ENCODE data around the gene UHMK1. TPM values are rescaled to one million over a fixed set of nuclear protein-coding genes. Genes with fewer than 3 reads are reported as not detected.

UHMK1 gene
- total RNA-seq, 1 donor from 2014 or later: 21.5 TPM

GRCh38 chr1:162498496-162498810 is 835 bp downstream of the UHMK1 start:
- H3K4me3 Mint-ChIP-seq (ENCODE audit: low read depth): peak overlapping the region; percentile 97
- peak overlapping the region; percentile 92 for H3K27ac Mint-ChIP-seq
- H3K9me3 Mint-ChIP-seq (ENCODE audit: low read depth): no peaks in the 10 kb centered on the region
- DNase-seq (ENCODE audit: low spot score, unreplicated experiment): no peak
- TF ChIP-seq, protein P1, sequence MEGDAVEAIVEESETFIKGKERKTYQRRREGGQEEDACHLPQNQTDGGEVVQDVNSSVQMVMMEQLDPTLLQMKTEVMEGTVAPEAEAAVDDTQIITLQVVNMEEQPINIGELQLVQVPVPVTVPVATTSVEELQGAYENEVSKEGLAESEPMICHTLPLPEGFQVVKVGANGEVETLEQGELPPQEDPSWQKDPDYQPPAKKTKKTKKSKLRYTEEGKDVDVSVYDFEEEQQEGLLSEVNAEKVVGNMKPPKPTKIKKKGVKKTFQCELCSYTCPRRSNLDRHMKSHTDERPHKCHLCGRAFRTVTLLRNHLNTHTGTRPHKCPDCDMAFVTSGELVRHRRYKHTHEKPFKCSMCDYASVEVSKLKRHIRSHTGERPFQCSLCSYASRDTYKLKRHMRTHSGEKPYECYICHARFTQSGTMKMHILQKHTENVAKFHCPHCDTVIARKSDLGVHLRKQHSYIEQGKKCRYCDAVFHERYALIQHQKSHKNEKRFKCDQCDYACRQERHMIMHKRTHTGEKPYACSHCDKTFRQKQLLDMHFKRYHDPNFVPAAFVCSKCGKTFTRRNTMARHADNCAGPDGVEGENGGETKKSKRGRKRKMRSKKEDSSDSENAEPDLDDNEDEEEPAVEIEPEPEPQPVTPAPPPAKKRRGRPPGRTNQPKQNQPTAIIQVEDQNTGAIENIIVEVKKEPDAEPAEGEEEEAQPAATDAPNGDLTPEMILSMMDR (IDR thresholded peaks at IDR 0.05; ENCODE audit: unreplicated experiment): no peak
- H3K27me3 Mint-ChIP-seq: no peaks in the 10 kb centered on the region
- H3K4me1 Mint-ChIP-seq (ENCODE audit: low read depth): peaks cover 15% of the 10 kb centered on the region
- H3K36me3 Mint-ChIP-seq (ENCODE audit: insufficient read depth): peaks cover 5% of the 10 kb centered on the region

DNA sequence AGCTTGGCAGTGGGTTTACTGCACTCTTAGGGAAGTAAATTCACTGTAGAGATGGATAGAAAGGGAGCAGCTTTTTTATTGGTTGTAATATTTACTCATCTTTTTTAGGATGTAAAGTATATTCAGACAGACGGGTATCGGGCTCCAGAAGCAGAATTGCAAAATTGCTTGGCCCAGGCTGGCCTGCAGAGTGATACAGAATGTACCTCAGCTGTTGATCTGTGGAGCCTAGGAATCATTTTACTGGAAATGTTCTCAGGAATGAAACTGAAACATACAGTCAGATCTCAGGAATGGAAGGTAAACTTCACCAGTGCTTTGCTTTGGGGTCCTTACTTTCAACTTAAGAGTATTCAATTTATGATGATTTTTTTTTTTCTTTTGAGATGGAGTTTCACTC is 3.2 kb downstream of the UHMK1 start:
- DNase-seq (ENCODE audit: low spot score, unreplicated experiment): no peak
- Mint-ChIP-seq H3K27ac (no peak overlapping the region), H3K4me1 (ENCODE audit: low read depth) (peaks cover 11% of the 10 kb centered on the region), H3K27me3 (no peaks in the 10 kb centered on the region), H3K4me3 (ENCODE audit: low read depth) (no peak overlapping the region), H3K9me3 (ENCODE audit: low read depth) (no peaks in the 10 kb centered on the region), H3K36me3 (ENCODE audit: insufficient read depth) (peaks cover 8% of the 10 kb centered on the region)
- TF ChIP-seq, protein P1 (IDR thresholded peaks at IDR 0.05; ENCODE audit: unreplicated experiment): no peak

DNA sequence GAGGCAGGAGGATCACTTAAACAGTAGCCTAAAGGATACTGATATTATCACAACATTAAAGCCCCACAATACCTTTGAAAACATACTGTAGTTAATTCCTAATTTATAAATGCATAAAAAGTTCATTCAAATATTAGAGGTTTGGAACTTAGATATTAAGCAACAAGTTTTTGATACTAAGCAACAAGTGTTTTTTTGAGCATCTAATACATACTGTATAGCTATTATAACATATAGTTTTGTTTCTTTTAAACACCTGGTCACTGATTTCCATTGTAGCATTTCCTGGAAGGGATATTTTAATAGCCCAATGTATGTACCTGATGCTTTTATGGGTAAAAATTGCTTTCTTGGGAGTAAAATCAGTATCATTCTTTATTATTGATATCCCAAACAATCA is 4.5 kb downstream of the UHMK1 start:
- TF ChIP-seq, protein P1 (IDR thresholded peaks at IDR 0.05; ENCODE audit: unreplicated experiment): no peak
- Mint-ChIP-seq H3K27ac (no peak overlapping the region), H3K36me3 (ENCODE audit: insufficient read depth) (peaks cover 14% of the 10 kb centered on the region), H3K9me3 (ENCODE audit: low read depth) (no peaks in the 10 kb centered on the region), H3K4me1 (ENCODE audit: low read depth) (peaks cover 11% of the 10 kb centered on the region), H3K27me3 (no peaks in the 10 kb centered on the region), H3K4me3 (ENCODE audit: low read depth) (no peak overlapping the region)
- DNase-seq (ENCODE audit: low spot score, unreplicated experiment): no peak

DNA sequence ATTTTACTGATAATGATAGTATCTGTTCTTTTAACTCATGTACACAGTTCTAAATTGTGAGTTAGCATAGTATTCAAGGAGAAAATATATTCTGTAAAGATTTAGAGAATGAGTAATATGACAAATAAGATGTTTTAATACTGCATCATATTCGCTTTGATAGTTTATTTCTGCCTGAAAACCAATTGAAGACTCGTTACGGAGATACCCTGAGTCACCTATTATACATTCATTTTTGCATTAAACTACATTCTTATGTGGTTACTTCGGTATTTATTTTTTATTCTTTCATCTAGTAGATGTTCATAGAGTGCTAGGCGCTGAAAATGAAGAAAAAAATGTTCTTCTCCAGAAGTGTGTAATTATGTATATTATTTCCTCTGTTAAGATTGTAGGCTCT is 5.3 kb downstream of the UHMK1 start:
- Mint-ChIP-seq H3K9me3 (ENCODE audit: low read depth) (no peaks in the 10 kb centered on the region), H3K36me3 (ENCODE audit: insufficient read depth) (peaks cover 14% of the 10 kb centered on the region), H3K4me3 (ENCODE audit: low read depth) (no peak overlapping the region), H3K27me3 (no peaks in the 10 kb centered on the region), H3K4me1 (ENCODE audit: low read depth) (peaks cover 10% of the 10 kb centered on the region), H3K27ac (no peak overlapping the region)
- TF ChIP-seq, protein P1 (IDR thresholded peaks at IDR 0.05; ENCODE audit: unreplicated experiment): no peak
- DNase-seq (ENCODE audit: low spot score, unreplicated experiment): no peak

DNA sequence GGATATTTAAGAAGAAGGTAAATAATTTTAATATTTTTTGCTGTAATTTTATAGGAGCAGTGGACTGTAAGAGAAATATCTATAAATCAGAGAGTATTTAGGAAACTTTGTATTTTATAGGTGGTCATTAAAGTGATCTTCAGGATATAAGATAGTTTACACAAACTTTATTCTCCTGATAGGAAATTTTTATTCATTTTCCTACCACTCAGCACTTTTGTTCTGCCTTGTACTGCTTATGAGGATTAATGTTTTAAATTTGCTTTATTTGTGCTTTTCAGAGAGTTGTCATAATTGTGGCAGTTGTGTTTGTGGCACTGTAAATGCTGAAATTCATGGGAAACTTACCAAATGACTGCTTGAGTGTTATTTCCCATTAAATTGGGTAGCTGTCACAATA is 29.7 kb downstream of the UHMK1 start:
- no peaks in the 10 kb centered on the region for H3K4me1 Mint-ChIP-seq (ENCODE audit: low read depth)
- peaks cover 8% of the 10 kb centered on the region for H3K36me3 Mint-ChIP-seq (ENCODE audit: insufficient read depth)
- no peak overlapping the region for H3K27ac Mint-ChIP-seq
- no peak overlapping the region for H3K4me3 Mint-ChIP-seq (ENCODE audit: low read depth)
- no peaks in the 10 kb centered on the region for H3K27me3 Mint-ChIP-seq
- TF ChIP-seq, protein P1 (IDR thresholded peaks at IDR 0.05; ENCODE audit: unreplicated experiment): no peak
- DNase-seq (ENCODE audit: low spot score, unreplicated experiment): no peak
- H3K9me3 Mint-ChIP-seq (ENCODE audit: low read depth): no peaks in the 10 kb centered on the region

Measured in progenitor cell of endocrine pancreas (in vitro differentiated cells).